ENCODE data around the gene ECHDC3.

Gene ECHDC3

DNA sequence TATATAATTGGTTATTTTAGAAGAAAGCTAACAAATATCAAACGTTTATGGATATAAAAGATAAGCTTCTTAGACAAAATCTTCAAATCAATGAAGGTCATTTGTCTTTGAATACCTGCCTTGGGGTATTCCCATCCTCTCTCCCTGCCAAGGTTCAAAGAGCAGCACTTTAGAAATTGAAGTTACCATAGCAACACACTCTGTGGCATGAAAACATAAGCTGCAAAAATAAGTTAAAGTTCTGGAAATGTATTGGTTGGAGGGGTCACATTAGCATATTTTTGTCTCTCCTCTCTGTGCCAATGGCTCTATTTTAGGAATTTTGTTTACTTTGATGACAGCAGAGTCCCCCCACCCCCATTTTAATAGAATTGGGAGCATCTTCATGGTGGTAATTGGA, 12.0 kb downstream of the ECHDC3 start:
- DNase-seq: no peak

DNA sequence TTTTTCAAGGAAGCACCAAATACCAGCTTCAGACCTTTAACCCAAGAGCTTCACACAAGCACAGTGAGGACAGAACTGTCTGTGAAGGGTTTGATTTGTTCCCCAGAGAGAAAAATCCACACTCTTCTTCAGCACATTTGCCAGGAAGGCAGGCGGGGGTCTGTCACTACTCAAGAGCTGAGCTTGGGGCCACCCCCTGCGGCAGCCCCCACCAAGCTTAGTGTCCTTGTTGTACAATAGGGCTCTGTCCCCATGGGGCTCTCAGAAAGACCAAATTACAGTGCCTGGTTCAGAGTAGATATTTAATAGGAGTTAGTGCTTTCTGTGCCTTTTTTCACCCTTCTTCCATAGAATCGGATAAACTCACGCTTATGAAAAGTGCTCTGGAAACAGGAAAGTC, 12.4 kb downstream of the ECHDC3 start:
- no peak for DNase-seq

DNA sequence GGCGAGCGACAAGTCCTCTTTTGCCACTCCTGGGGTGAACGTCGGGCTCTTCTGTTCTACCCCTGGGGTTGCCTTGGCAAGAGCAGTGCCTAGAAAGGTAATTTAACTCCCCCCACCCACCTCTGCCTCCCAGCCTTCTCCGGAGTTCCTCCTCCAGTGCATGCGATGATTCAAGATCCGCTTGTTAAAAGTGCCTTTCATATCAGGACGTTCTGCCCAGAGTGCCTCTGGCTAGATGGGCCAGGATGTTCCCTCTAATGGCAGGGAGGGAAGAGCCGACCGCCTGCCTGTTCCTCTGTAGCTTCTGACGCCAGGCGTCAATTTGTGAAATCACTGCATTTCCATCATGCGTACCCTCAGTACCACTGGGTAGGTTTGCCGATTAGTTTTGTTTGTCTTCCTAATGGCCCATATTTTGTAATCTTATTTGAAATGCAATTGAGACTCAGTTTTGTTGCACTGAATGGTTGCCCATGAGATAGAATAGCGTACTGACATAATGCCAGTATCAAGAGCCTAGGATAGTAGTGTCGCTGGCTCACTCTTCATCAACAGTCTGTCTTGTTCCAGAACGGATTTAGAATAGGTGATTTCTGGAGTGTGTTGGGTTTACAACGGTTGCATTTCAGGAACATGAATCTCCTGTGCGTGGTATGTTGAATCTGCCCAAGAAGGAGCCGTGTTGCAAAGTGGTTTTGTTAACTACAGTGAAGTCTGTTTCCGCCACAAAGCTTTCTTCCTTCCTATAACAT, 13.5 kb downstream of the ECHDC3 start:
- DNase-seq: no peak

DNA sequence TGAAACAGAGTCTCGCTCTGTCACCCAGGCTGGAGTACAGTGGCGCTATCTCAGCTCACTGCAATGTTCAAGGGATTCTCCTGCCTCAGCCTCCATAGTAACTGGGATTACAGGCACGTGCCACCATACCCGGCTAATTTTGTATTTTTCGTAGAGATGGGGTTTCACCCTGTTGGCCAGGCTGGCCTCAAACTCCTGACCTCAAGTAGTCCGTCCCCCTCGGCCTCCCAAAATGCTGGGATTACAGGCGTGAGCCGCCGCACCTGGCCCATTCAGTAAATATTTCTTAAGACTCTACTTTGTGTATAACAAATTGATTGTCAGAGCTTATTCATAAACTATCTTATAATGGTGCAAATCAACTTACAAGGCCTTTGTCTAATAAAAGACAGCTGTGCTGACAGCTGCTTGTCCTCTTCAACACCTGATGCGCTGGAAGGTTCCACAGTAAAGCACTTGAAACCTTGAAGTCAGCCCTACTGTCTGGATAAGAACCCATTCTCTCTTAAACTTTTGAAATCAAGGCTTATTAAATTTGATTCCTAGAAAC, 14.7 kb downstream of the ECHDC3 start:
- no peak for DNase-seq

DNA sequence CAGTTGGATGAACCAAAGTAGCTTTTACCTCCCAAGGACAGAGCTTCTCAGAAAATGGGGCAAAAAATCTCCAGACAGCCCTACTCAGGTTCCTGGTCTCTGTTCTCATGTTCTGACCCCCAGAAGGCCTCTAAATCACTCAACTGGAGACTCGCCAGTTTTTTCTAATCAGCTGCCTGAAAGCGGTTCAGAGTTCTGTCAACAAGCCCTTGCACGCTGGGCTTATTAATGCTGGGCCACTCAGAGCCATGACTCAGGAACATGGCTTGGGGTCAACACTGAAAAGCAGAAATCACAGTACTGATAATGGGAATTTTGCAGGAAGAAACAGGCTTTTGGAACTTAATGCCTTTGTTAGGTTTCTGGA, 15.3 kb downstream of the ECHDC3 start:
- DNase-seq: no peak

DNA sequence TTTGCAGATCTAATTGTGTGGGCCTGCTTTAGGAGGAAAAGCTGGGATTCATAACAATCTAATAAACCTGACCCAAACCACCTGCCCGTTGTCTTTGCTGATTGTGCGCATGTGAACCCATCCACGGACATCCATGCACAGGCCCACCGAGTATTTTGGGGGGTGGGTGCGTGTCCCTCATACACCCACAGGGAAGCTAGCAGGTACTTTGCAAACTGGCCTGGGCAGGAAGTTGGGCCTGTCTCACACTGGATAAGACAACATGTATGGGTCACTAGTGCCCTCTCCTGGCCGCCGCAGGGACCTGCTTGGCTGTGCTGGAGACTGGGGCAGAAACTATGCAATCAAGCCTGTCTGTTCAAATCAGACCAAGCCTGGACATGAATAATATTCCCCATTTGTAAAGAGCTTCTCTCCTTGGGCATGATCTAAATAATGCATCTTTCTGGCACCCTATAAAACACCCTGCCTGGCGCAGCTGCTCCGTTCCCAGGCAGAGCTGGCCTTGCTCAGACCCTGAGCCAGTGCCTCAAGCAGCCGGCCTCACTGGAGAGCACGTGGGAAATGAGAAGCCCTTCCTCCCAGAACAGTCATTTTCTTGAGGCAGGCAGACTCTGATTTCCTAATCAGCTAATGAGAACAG, 15.8 kb downstream of the ECHDC3 start:
- DNase-seq: peak; percentile 69

DNA sequence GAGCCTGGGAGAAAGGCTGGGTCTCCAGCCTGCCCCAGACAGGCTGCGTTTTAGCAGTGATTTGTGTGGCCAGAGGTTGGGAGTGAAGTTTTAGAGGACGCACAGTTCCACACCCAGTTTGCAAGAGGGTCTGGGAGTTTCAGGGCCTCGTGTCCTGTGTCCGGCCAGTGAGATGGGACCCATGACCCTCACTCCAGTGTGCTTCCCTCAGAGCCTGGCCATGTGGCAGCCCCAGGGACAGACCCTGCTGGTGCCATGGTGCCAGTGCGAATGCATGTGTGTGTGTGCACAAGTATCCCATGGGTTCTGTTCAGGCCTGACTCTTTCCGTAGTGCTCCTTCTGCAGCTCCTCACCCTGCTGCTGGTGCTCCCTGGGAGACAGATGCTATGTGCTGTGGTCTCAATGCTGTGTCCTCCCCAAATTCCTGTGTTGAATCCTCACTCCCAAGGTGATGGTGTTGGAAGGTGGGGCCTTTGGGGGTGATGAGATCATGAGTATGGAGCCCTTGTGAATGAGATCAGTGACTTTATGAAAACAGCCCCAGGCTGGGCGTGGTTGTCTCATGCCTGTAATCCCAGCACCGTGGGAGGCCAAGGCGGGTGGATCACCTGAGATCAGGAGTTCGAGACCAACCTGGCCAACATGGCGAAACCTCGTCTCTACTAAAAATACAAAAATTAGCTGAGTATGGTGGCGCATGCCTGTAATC, 16.5 kb downstream of the ECHDC3 start:
- no peak for DNase-seq

DNA sequence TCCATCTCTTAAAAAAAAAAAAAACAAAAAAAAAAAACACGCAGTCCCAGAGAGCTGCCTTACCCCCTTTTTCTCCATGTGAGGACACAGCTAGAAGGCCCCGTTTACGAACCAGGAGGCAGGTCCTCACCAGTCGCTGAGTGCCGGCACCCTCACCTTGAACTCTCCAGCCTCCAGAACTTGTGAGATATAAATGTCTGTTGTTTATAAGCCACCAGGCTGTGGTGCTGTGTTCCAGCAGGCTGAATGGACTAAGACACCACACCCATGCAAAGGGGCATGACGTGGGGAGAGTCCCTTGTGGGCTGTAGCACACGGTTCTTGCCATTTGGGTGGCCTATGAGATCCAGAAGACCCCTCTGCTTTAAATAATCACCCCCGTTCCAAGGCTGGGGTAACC, 17.2 kb downstream of the ECHDC3 start:
- DNase-seq: no peak

DNA sequence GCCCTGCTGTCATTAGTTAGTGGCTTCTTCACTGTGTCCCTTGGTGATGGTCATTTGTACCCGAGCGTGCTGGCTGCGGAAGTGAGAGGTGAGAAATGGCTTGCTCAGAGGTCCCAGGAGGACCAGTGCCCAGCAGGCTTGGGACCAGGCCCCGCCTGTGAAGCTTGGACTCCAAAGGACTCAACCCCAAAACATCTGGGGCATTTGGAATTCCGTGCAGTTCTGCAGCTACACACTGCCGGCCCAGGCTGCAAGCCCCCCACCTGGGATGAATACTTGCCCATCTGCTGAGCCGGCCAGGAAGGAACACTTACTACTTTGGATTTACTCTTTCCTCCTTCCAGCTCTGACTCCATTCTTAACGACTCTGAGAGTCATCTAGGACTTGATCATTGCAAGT, 18.0 kb downstream of the ECHDC3 start:
- no peak for DNase-seq

DNA sequence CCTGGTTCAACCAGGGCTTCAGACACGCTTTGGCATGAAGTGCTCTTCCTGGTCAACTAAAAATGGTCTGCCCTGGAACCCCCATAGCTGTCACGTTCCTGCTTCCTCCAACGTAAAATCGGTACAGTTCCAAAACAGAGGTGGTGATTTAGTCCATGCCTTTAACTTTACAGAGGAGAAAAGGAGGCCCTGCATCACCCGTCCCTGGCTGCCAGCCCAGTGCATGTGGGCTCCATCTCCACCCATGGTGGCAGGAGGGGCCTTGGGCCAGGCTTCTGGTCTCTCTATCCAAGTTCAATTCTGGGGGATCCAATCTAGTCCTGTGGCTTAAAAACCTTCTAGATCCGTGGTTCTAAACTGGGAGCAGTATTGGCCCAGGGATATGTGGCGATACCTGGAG, 18.7 kb downstream of the ECHDC3 start:
- DNase-seq: no peak

DNA sequence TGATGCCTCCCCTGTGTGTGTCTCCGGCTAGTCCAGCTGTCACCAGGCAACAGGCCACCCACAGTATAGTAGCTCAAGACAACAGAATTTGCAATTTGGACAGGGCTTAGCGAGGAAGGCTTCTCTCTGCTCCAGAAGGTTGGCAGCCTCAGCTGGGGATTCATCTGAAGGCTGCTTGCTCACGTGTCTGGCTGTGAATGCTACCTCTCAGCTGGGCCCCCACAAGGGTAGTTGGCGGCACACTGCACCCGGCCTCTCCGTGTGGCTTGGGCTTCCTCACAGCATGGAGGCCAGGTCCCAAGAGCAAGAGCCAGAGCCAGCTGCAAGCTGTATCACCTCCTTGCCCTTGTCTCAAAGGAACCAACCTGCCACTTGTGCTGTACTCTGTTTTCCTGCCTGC, 19.2 kb downstream of the ECHDC3 start:
- DNase-seq: no peak

DNA sequence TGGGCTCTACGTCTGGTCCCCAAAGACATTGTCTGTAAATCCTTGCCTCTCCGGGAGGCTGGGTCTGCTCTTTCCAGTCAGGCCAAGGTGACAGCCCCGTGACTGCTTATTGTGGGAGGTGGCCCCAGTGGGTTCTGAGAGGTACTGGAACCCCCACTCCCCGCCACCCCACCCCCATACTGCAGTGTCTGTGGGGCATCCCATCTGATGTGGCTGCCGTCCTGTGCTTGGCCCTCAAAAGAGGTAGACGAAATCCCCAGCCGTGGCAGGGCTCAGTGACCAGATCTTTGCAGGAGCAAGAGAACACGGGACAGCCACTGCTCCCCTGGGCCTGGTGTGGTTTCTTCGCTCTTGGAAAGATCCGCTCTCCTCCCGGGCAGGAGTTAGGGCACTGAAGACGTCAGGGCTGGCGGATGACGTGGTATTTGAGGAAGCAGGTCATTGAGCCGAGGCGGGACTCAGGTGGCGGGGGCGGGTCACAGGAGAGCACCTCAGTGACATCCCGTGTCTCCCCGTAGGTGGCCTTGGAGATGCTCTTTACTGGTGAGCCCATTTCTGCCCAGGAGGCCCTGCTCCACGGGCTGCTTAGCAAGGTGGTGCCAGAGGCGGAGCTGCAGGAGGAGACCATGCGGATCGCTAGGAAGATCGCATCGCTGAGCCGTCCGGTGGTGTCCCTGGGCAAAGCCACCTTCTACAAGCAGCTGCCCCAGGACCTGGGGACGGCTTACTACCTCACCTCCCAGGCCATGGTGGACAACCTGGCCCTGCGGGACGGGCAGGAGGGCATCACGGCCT, 20.7 kb downstream of the ECHDC3 start:
- DNase-seq: no peak

DNA sequence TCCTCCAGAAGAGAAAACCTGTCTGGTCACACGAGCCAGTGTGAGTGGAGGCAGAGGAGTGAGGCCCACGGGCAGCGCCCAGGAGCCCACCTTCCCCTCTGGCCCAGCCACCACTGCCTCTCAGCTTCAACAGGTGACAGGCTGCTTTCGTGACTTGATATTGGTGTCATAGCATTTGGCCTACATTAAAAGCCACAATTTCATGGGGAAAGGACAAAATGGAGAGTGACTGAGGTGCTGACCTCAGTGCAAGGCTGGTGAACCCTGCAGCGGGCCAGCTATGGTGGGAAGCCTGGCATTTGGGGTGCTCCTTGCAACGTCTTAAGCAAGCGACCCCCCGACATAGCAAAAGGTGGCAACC, 21.3 kb downstream of the ECHDC3 start:
- no peak for DNase-seq

DNA sequence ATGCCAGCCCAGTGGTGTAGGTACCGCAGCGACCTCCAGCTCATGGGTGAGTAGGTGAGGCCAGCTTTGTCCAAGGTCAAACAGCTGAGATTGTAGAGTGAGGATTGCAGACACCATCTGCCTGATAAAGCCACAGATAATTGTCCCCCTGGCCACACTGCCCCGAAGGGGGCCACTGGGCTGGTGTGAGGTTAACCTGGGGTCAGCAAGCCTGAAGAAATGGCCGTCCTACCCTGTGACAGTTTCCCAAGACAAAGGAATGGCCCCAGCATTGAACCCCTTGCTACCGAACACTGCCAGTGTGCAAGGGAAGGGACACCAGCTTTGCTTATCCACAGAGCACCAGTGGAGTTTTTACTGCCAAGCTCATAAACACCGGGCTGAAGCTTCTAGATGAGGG, 23.0 kb downstream of the ECHDC3 start:
- DNase-seq: no peak

DNA sequence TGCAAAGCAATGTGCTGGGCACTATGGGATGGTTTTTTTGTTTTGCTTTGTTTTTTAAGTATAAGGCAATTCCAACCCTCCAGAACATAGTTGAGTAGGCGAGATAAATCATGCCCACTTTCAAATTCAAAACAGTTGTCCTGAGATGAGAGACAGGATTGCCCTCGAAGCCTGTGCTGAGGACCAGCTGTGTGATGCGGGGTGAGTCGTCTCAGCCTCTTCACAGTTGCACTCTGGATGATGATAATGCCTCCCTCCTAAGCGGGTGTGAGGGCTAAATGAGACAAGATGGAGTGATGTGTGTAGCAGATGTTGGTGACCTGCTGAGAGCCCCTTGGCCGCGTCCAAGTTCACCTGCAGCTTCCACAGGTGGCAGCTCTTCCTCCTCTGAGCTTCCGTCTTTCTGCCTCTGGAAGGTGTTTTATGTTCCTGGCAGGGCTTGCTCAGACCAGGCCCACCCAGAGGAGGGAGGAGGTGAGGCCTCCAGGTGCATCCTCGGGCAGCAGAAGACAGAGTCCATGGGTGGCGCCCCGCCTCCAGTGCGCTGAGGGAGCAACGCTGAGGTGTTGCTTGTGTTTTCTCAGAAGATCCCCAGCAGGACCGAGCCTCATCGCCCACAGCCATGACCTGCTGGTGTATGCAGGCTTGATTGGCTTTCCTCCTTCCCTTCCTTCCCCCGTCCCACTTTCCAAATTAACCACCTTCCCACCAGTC, 30.6 kb downstream of the ECHDC3 start:
- no peak for DNase-seq

DNA sequence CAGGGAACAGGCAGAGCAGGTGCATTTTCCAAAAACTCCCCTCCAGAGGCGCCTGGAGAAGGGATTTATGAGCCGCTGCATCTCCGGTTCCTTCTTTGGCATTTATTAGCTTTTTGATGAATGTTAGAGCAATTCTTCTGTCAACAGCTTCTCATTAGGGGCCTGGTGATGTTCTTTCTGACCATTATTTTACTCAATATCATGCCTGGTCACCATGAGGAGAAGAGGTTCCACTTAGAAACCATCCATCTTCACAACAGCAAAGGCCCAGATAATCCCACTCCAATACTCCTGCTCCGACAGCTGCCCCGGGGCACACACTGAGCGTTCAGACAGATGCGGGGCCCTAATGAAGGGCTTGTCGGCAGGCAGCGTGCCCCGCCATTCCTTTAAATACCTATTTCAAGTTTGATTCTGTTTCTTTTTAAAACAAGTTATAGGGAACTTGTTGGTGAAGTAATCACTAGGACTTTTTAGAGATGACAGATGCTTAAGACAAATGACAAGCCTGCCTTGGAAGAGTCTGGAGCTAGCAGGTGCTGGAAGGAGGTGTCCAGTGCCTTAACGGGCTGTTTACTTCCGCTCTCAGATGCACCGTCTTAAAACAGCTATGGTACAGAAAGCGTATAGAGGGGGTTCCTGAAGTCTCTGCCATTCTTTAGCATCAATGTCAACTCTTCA, 31.7 kb downstream of the ECHDC3 start:
- DNase-seq: no peak

DNA sequence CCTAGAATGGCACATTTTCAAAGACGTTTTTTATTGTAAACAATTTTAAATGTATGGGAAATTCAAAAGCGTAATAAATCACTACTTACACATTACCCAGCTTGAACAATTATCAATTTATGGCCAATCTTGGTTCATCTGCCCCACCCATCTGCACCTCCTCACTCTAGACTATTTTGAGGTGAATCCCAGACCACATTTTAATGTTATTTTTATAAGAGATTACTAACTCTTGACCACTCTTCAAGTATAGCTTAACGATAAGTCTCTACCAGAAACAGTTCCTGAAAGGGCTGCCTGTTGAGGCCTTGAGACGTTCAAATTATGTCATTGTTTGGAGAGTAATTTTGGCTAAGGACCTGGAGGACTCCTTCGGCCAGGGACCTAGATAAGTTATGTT, 33.2 kb downstream of the ECHDC3 start:
- no peak for DNase-seq

DNA sequence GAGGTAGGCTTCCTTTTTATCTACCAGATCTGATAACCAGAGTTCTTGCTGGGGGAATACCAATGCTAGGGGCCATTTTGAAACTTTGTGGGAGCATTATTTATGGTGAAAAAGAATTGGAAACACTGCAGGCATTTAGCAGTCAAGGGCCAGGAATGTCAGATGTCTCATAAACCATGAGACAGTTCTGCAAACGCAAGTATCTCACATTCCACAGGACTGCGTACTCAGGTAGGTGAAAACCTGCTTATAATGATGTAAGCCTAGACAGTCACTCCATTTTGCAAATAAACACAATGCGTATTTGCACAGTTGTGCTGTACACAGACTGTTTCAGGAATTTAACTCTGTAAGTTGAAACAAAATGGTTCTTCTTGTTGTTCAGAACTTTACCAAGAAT, 33.9 kb downstream of the ECHDC3 start:
- DNase-seq: no peak

DNA sequence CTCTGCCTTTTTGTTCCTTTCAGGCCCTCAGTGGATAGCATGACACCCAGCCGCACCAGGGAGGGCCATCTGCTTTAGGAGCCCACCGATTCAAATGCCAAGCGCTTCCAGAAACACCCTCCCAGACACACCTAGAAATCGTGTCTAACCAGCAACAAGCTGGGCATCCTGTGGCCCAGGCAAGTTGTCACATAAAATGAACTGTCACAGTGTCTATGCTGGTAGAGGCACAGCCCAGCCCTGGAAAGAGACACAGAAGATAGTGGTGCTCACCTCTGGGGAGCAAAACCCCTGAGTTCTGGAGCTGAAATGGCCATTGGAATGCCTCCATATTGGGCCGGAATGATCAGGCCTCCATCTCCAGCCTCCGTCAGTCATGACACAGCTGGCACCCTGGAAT, 38.9 kb downstream of the ECHDC3 start:
- no peak for DNase-seq

DNA sequence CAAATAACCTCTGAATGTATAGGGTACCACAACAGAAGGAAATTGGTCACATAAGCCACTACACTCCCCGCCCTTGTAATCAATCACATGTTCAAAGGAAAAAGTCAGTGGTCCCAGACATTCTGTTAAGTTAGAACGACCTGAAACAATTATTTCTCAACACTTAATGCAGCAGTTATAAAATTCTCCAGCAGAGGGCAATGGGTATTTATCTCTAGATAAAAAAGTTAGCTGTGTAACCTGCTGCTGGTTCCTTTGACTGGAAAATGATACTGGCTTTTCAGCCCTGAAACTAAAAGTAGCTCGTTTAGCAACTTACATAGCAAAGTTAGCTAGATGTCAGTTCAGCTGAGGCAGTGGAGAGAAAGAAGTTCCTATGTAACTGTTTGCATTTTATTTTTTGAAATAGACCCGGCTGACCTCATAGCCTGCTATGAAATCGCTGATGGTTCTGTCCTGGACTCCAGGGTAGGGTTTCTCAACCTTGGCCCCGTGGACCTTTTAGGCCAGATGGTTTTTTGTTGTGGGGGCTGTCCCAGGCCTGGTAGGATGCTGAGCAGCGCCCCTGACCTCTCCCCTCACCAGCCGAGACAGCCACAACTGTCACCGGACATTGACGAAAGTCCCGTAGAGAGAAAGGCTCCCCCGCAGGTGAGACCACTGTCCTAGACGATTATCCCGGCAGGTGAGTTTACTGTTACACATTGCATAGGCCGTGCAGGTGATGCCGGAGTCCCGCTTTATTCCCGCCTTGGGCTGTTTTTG, 40.8 kb downstream of the ECHDC3 start:
- DNase-seq: no peak

DNA sequence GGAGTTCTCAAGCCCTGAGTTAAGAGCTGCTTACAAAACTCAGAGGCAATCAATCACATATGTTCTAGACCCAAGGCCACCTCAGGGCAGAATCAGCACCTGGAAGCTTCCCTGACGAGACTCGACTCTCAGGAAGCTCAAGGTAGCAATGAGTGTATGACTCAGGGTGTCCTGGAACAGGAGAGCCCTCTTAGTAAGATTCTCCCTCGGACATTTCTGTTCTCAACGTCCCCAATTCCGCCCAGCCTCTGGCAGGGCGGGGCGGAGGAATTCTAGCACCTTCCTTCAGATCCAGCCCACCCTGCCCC, 41.3 kb downstream of the ECHDC3 start:
- no peak for DNase-seq
